GM12864 (cell line): ENCODE measurements around the gene DUSP5.

Source experiments
- DNase-seq: peaks from one replicate; pipeline ENCODE4 v3.0.0-alpha.2; 2011; ENCODE audit warnings: low read depth
- H3K4me3 ChIP-seq: 2 replicates; pipeline ENCODE4 v1.5.1; 2011; ENCODE audit warnings: mild to moderate bottlenecking, low read depth, low read length, control low read depth
- CTCF ChIP-seq: IDR thresholded peaks from 2 replicates; pipeline ENCODE4 v1.5.1; 2011; ENCODE audit warnings: low read depth, mild to moderate bottlenecking, moderate library complexity, low read length, control low read depth, inconsistent platforms; ENCODE audit errors: missing control alignments

The DUSP5 gene

GRCh38 chr10:110548002-110548401 is 50.3 kb downstream of the DUSP5 start:
- no peak overlapping the region for H3K4me3 ChIP-seq

GRCh38 chr10:110549211-110549610 is 51.5 kb downstream of the DUSP5 start:
- no peak overlapping the region for H3K4me3 ChIP-seq
- TF ChIP-seq CTCF, result no peak
- no peak for DNase-seq

More at GRCh38 chr10:110548002-110548401, 50.3 kb downstream of the DUSP5 start:
- no peak for TF ChIP-seq CTCF
- DNase-seq, result no peak

GRCh38 chr10:110553905-110554304 is 56.2 kb downstream of the DUSP5 start:
- no peak for TF ChIP-seq CTCF
- H3K4me3 ChIP-seq, result no peak overlapping the region
- no peak for DNase-seq

GRCh38 chr10:110556296-110556695 is 58.6 kb downstream of the DUSP5 start:
- no peak for DNase-seq
- no peak overlapping the region for H3K4me3 ChIP-seq
- no peak for TF ChIP-seq CTCF

- no peak for DNase-seq
- TF ChIP-seq CTCF, result peak; percentile 76
- no peak overlapping the region for H3K4me3 ChIP-seq
Measured at GRCh38 chr10:110556969-110557601, 59.4 kb downstream of the DUSP5 start.

GRCh38 chr10:110558041-110558440 is 60.3 kb downstream of the DUSP5 start:
- DNase-seq, result no peak
- H3K4me3 ChIP-seq, result no peak overlapping the region
- TF ChIP-seq CTCF, result no peak

GRCh38 chr10:110560012-110560411 is 62.3 kb downstream of the DUSP5 start:
- DNase-seq, result no peak
- TF ChIP-seq CTCF, result no peak
- no peak overlapping the region for H3K4me3 ChIP-seq
